ENCODE measurements around the gene SPN. TPM values are rescaled to one million over a fixed set of nuclear protein-coding genes. Genes with fewer than 3 reads are reported as not detected.

The SPN gene
- total and polyA plus RNA-seq, 9 of the 15 experiments (the other 6 are each of a cell fraction or from before 2014, with no cell fraction given) = 24.3 to 225 (median 79.4) TPM

GRCh38 chr16:29697391-29697790, 34.3 kb downstream of the SPN start (continued):
- TF ChIP-seq ZNF318 (IDR thresholded peaks at IDR 0.05; ENCODE audit: borderline replicate concordance in 1 of 2, low read depth in 1 of 2) (no peak), ZNF354B (CRISPR knock-in tag; IDR thresholded peaks at IDR 0.05) (no peak), SAFB (IDR thresholded peaks at IDR 0.05; ENCODE audit: borderline replicate concordance, low read depth, low read length) (no peak), KDM1A (IDR thresholded peaks at IDR 0.05) (peak; percentile 76 to 88), SPI1 (IDR thresholded peaks at IDR 0.05; ENCODE audit: borderline replicate concordance, low read depth, low read length) (no peak), ZNF609 (CRISPR knock-in tag; IDR thresholded peaks at IDR 0.05; ENCODE audit: borderline replicate concordance) (no peak), HDAC2 (IDR thresholded peaks at IDR 0.05) (peak; percentile 83), SMARCB1 (IDR thresholded peaks at IDR 0.05; ENCODE audit: insufficient read length, low read depth) (no peak), DDX20 (tag; IDR thresholded peaks at IDR 0.05; ENCODE audit: low read depth) (no peak), ADNP (tag; IDR thresholded peaks at IDR 0.05) (peak; percentile 86), ZBED1 (IDR thresholded peaks at IDR 0.05) (no peak), PKNOX1 (IDR thresholded peaks at IDR 0.05) (no peak), SMARCA5 (IDR thresholded peaks at IDR 0.05) (peak; percentile 79; the same call in 1 of the 2 replicates), NFRKB (IDR thresholded peaks at IDR 0.05; ENCODE audit: low read depth) (no peak), NONO (IDR thresholded peaks at IDR 0.05; ENCODE audit: low read depth in 2 of 2, low read length in 1 of 2) (no peak)
